GM19463 (cell line): ENCODE measurements around the gene CPHXL2.

Experiments used
- ATAC-seq: cut with Tn5 transposase; IDR thresholded peaks from one replicate; pipeline ENCODE4 v1.9.1; 2021; ENCODE audit warnings: mild to moderate bottlenecking, moderate library complexity; ENCODE audit not compliant: unreplicated experiment

CPHXL2 gene

DNA sequence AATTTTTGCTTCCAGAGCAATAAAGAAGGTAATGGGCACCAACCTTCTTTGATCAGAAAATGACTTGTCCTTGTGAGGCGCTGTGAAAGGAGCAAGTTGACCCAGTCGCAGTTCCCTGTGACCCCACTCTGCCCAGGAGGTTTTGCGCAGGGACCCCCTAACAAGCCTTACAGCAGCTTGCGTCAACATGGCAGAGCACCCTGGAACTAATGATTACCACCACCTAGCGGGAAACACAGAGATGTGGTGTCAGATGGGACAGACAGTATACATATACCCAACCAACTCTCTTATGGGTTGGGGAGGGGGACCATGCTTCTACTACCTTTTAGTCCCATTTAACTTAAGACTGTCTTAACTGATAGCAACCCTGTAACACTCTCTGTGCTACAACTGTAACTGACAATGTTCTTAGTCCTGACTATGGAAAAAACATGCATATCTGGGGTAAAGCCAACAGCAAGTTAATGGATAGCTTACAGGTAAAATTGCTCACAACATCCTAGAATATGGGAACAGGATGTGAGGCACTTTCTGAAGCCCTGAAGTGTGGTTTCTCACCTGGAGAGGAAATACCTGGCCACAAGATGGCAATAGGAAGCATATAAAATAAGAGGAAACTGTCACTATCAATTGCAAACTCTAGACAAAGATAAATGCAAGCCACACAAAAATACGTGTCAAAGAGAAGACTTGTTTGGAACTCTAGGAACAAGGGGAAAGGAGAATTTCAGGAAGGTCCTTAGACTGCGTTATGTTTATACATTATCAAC is 32.4 kb downstream of the CPHXL2 start:
- ATAC-seq: no peak

DNA sequence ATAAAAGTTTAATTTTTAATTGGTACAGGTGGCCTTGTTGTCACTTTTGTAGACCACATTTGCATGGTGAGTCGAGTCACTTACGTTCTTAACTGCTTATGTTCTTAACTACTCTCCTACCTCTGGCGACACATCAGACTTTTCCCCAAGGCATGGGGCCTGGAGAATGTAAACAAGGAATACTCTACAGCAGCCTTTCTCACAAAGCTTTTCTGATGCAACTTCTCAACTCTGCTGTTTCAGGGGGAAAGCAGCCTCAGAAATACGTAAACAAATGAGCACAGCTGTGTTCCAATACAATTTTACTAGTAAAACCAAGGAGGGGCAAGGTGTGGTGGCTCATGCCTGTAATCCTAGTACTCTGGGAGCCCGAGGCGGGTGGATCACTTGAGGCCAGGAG is 36.2 kb downstream of the CPHXL2 start:
- no peak for ATAC-seq

DNA sequence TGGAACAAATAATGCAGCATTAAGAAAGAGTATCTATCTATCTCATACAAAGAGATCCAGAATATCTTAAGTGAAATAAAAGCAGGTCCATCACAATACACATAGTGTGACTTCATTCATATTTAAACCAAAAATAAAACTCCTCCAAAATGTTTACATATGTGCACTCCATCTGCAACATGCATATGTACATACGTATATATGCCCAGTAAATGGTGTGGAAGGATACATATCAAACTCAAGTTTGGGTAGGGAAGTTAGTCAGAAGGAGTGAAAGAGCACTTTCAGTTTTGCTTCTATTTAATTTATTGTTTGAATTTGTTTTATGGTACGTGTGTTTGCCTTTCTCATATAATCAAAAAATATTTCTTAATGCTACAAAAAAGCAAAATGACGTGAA is 41.8 kb downstream of the CPHXL2 start:
- no peak for ATAC-seq

DNA sequence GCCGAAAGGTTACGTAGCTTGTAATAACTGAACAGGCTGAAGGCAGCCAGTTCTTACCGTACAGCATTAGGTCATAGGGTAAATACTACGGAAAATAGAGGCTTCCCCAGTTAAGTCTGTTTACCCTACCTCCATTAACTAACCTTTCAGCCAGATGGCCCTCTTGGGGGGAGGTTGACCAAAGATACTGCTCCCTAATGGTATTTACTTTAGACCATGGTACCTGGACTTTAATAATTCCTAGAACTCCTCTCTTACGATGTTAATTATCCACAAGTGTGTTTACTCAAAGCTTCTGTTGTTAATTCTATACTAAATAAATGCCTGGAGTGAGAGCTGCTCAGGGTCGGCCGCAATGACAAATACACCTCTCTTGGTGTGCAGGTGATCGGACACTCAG is 44.0 kb downstream of the CPHXL2 start:
- no peak for ATAC-seq

DNA sequence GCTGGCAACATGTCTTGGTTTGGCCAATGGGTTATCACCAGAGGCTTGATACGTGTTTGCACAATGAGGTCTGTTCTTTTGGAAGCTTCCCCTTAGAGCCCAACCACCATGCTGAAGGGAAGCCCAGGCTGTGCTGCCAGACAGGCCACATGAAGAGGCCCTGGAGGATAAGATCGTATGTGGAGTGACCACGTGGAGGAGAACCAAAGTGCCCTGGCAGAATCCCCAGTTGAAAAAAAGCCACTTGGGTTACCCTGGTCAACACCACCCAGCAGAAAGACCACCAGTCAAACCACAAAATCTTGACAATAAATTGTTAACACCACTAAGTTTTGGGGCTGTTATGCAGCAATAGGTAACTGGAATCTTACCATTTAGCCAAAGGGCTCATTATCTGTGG is 46.8 kb downstream of the CPHXL2 start:
- ATAC-seq: no peak

DNA sequence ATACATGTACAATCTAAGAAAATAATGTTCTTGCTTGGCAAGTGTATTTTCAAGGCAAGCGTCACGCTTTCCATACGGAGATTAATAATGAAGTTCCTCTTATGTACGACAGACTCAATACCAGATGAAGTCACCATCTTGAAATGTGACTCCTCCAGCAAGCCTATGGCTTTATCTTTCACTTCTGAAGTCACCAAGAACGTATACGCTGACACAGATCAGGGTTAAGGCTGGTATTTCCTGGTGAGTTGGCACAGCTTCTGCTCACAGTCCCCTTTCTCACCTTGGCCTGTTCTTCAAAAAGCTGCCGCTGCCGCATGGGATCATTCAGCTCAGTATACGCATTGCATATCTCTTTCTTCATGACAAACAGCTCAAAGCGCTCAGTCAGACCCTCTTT is 47.7 kb downstream of the CPHXL2 start:
- no peak for ATAC-seq

DNA sequence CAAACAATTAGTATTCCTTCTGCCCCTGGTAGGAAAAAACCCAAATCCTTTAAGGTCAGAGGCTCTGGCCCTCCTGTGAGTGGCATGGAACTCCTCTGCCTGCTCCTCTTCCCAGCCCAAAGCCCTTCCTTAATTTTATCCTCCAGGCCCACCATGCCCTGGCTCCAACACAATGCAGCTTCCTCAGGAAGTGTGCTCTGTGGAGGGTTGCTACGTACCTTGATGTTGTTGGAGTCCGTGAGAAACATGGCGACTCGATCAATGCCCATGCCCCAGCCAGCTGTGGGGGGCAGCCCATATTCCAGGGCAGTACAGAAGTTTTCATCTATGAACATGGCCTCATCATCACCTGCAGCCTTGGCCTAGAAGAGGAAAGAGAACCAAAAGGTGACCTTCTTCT is 48.5 kb downstream of the CPHXL2 start:
- no peak for ATAC-seq

DNA sequence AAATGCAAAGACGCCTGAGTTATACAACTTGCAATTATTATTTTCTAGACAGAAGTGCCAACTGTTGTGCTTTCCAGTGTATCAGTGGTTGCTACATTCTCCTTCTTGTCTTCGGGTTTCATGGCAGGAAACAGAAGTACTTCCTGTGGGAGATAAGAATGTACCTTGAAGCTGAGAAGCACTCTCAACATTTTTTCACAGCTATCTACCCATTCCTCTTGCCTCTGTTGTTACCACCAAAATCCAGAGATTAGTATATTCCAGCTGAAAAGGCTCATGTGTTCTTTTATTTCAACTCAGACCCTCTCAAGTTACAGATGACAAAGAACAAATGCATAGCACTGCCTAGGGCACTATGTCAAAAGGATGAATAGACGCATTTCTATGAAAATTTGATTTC is 49.0 kb downstream of the CPHXL2 start:
- no peak for ATAC-seq

DNA sequence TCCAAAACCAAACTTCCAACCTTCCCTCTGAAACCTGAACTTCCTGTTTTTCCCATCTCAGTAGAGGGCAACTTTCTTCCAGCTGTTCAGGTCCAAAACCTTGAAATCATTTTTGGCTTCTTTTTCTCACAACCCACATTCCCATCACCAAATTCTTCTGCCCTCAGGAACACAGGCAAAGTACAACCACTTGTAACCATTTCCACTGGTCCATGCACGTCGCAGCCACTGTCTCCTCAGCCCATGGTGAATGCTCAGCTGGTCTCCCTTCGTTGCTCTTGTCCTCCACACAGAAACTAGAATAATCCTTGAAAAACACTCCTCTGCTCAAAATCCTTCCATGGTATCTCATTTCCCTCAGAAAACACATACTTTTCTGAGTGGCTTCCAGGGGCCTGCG is 50.0 kb downstream of the CPHXL2 start:
- ATAC-seq: no peak

DNA sequence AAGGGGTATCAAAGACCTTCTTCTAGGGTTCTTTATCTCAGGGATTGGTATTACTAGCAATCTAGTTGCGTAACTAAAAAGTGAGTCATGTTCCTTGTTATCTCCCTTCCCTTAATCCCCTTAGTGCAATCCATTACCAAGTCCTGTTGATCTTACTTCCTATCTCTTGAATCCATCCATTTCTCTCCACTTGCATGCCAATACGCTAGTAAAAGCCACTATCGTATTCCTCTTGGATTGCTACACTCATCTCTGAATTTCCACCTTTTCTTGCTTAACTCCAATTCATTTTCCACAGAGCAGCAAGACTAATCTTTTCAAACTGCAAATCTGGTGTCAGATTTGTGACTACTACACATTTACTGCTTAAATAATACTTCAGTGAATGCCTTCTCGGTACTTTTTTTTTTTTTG is 51.9 kb downstream of the CPHXL2 start:
- no peak for ATAC-seq

DNA sequence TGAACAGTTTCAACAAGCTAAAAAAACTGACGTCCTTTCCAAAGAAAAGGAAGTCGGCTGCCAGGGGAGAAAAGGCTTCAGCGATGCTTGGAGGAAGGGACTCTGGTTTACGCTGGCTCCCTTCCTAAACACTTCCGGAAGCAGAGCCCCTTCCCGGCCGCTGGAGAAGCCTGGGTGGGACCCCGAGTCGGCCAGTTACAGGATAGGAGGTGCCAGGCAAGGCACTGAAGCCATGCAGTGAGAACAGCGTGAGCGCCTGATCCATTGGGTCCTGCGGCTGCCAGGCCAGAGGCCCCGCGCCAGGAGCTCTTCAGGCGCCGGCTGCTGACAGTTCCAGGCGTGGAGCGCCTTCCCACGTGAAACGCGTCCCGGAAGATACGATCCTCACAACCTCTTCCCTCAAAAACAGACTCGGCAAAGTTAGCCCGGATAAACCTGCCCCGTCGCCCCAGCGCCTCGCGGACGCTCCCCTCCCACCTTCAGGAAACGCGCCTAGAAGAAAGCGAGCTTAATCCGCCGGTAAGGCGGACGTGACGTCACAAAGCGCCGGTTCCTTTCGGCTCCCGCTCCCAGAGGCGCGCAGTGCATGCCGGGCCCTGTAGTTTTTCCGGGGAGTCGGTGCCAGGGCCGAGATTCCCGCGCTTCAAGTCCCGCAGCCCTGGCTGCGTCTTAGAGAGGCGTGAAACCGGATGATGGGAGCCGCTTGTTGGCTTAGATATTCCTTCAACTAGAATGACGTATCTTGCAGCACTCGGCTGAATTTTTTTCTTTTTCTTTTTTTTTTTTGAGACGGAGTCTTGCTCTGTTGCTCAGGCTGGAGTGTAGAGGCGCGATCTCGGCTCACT is 53.8 kb downstream of the CPHXL2 start, which contains the start of gene ADAT1:
TSS of gene ADAT1 (minus strand) at position 521 of the 845 bp plus-strand sequence. CDS start 2,482 bp downstream, outside the sequence.
- ATAC-seq: peak; percentile 89

DNA sequence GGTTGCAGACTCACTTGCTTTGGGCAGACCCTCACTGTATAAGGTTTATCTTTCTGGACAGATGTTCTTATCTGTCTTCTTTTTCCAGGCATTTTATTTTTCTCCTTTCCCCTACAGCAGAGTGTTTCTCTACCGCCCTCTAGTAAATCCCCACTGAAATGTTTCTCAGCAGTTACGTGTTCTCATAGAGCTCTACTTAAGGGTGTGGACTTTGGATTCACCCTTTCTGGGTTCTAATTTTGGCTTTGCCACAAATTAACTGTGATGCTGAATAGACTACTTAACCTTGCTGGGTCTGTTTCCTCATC is 55.7 kb downstream of the CPHXL2 start:
- ATAC-seq: no peak

DNA sequence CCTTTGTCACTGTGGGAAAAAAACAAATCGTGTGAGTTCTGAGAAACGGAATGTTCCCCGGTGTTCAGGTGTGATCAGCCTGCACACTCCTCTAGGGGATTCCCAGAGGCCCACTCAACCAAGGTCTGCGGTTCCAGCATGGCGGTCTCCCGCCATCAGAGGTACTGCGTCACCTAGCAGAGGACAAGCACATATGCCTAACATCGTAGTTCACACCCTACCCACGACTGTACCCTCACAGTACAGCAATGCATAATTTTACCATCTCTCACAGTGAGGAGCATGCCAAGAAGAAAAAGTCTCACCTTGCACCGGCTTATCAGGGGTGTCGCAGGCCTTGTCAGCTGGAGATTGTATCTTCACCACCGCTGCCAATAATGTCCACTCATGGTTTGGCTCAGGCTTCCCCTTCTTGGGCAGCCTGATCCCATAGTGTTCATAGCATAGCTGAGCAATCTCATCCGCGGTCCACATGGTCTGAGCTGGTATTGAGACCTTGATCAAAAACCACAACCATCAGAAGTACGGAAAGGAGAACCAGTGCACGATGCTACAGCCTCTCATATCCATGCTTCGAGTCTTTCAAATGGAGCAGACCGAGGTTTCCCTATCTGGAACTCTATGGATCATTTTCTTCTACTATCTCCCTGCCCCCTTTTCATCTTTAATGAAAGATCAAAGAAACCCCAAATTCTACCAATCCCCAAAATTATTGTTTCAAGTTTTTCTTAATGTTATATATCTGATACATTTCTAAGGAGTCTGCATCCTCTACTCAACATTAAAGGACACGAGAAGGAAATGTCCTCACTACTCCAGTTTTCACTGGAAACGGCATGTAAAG is 56.3 kb downstream of the CPHXL2 start:
- no peak for ATAC-seq

DNA sequence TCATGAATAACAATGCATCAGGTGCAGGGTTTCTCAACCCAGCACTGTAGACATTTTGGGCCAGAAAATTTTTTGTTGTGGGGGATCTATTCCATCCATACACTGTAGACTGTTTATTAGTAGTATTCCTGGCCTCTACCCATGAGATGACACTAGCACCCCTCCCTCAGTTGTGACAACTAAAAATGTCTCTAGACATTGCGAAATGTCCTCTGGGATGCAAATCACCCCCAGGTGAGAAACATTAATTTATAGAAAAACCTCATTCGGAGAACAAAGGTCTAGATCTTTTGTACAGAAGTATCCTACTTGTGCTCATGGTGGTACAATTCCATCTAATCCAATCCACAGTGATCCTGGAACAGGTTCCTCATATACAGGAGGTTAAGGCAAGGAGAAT is 58.0 kb downstream of the CPHXL2 start:
- ATAC-seq: no peak

DNA sequence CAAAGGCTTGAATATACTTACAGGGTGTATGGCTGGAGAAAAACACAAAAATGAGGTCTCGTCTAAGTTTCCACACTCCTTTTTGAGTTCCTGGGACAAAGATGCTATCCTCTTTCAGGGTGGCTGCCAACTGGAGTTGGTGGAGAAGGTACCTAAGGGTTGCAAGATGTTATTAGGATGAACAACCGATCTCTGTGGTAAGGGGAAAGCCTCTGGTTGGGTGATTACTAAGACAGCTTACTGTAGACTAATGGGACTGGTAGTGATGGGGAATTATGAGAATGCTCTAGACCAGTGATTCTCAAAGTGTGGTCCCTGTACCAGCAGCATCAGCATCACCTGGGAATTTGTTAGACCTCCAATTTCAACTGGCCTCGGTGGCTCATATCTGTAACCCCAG is 59.7 kb downstream of the CPHXL2 start:
- ATAC-seq: no peak

DNA sequence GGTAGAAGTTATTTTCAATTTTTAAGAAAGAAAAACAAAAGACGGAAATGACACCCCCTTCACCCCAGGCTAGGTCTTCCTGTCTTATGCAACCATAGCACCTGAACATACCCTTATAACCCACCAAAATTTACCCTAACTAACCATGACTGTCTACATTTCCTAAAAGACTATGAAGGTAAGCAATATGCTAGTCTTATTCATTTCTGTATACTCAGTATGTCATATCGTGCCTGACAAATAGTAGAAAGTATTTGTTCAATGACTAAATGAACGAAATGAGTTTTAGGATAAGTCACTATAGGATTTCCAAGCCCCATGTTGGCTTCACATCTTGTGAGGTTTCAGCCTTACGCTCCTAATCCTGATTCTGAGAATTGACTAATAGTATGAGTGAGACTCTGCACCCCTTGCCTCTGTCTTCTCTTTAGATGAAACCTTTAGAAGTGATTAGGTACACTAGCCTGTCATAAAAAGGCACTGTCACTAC is 60.2 kb downstream of the CPHXL2 start:
- ATAC-seq: no peak

DNA sequence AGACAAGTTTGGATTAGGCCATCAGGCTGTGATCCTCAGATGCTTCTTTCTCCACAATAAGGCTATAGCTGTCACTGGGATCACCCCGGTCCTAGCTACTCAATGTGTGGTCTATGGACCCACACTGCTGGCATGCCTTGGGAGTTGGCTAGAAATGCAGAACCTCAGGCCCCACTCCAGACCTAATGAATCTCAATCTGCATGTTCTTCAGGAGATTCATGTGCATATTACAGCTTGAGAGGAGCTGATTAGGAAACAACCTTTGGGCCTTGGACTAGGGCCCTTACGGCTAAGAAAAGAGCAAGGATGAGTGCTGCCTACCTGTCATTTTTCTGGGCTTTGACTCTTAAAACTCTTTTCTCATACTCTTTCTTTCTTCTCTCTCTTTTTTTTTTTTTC is 61.2 kb downstream of the CPHXL2 start:
- no peak for ATAC-seq

DNA sequence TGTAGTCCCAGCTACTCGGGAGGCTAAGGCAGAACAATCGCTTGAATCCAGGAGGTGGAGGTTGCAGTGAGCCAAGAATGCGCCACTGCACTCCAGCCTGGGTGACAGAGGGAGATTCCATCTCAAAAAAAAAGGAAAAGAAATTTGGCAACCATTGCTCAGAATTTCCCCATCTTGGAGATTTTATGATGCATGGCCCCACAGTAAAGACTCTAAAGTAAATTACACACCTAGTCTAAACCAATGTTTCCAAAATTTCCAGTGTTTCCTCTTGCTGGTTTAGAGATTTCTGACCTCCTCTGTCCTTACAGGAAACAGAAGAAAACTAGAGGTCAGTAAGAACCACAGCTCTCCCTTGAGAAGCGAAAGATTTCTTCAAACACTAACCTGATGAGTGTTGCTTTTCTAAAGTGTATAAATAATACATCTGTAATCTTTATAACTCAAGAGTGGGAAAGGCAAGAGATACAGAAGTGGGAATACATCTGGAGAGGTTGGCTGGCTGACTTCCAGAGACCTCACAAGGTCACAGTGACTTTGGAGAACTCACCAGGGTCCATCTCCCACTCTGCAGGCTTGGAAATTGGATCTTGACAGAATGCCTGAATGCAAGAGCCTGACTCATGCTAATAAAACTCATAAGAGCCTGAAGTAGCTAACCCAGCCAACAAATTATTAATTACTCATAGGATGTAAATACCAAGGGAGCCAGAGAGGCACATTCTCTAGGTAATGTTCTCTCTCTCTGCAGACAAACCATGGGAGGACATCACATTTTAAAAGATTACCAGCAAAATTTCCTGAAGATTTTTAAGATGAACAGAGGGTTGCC is 62.5 kb downstream of the CPHXL2 start:
- ATAC-seq: no peak
